ENCODE measurements around the gene GALNT2. TPM values are rescaled to one million over a fixed set of nuclear protein-coding genes. Genes with fewer than 3 reads are reported as not detected.

Gene GALNT2
- total RNA-seq, 4 donors from 2014 or later = 47.9 to 78.6 (median 60.0) TPM

DNA sequence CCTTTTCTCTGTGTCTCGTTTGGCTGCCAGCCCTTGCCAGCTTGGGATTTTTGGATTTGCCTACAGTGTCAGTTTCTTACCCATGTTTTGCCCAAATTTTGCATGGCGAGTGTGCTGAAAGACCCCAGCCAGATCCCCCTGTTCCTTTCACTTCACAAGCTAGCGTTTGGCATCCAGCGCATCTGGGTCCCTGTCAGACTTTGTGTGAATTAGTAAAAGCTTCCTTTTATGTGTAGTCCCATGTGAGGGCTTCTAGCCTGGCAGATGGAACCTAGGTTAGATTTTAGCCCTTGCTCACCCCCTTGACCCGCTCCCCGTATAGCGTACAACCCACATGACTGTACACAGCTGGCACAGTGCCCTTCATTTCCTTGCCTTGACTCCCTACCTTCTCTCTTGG is 22.3 kb upstream of the GALNT2 start:
- Histone ChIP-seq H3K36me3 (no peaks in the 10 kb centered on the region), H3K4me1 (no peaks in the 10 kb centered on the region), H3K4me3 (no peak overlapping the region), H3K9me3 (no peaks in the 10 kb centered on the region), H3K27me3 (no peaks in the 10 kb centered on the region), H3K27ac (no peak overlapping the region)
- 91 to 96% methylated on average over 7 of the region's 7 CpGs for WGBS, 2 donors
- no peak for DNase-seq (ENCODE audit: low spot score in 2 of 2)
- TF ChIP-seq, protein P1, sequence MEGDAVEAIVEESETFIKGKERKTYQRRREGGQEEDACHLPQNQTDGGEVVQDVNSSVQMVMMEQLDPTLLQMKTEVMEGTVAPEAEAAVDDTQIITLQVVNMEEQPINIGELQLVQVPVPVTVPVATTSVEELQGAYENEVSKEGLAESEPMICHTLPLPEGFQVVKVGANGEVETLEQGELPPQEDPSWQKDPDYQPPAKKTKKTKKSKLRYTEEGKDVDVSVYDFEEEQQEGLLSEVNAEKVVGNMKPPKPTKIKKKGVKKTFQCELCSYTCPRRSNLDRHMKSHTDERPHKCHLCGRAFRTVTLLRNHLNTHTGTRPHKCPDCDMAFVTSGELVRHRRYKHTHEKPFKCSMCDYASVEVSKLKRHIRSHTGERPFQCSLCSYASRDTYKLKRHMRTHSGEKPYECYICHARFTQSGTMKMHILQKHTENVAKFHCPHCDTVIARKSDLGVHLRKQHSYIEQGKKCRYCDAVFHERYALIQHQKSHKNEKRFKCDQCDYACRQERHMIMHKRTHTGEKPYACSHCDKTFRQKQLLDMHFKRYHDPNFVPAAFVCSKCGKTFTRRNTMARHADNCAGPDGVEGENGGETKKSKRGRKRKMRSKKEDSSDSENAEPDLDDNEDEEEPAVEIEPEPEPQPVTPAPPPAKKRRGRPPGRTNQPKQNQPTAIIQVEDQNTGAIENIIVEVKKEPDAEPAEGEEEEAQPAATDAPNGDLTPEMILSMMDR (IDR thresholded peaks at IDR 0.05) = no peak
- TF ChIP-seq POLR2A (IDR thresholded peaks at IDR 0.05) = no peak
- no peak for TF ChIP-seq EP300 (IDR thresholded peaks at IDR 0.05)

DNA sequence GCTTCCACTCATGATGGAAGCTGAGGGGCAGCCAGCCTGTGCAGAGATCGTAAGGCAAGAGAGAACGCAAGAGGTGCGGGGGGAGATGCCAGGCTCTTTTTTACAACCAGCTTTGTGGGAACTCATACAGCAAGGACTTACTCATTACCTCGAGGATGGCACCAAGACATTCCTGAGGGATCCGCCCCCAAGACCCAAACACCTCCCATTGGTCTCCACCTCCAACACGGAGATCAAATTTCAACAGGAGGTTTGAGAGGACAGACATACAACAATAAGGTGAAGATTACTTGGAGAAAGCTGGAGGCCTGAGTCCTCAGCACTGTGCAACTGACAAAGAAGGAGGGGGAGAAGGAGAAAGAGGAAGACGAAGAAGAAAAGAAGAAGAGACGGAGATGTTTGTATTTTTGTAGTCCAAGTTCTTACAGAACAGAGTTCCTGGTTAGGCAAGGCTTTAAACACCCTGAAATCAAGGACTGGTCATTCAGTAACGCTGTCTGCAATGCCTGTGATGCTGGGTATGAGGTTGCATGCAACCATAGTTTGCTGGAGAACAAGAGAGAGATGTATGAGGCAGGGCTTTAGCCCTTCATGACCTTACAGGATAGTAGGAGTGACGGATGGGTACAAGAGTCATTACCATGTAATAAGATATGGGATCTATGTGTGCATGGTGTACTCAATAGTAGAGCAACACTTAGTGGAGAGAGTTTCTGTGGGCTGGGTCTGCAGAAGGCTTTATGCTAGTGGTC is 19.7 kb upstream of the GALNT2 start:
- H3K4me1 ChIP-seq = no peaks in the 10 kb centered on the region
- no peak for DNase-seq (ENCODE audit: low spot score in 2 of 2)
- 63 to 68% methylated on average over 10 of the region's 10 CpGs for WGBS, 2 donors
- H3K27ac ChIP-seq = no peak overlapping the region
- H3K27me3 ChIP-seq = no peaks in the 10 kb centered on the region
- no peak overlapping the region for H3K4me3 ChIP-seq
- no peaks in the 10 kb centered on the region for H3K9me3 ChIP-seq
- TF ChIP-seq, protein P1 (IDR thresholded peaks at IDR 0.05) = no peak
- TF ChIP-seq EP300 (IDR thresholded peaks at IDR 0.05) = no peak
- no peak for TF ChIP-seq POLR2A (IDR thresholded peaks at IDR 0.05)
- no peaks in the 10 kb centered on the region for H3K36me3 ChIP-seq

DNA sequence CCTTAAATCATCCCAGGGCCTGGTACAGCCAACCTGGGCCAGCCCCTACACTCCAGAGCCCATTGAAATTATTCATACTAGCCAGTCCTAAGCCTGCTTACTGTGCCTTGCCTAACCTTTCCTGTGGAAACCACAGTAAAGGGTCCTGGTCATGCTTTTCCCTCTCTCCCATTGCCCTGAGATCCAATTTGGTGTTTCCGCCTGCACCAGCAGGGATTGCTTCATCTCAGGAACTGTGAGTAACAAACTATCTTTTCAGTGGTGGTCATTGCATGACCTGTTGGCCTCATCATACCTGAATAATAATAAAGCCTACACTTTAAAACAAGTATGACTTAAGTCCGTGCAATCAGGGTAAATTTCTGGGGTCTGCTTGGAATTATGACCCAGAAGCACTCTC is 18.7 kb upstream of the GALNT2 start:
- no peaks in the 10 kb centered on the region for H3K4me1 ChIP-seq
- H3K9me3 ChIP-seq = no peaks in the 10 kb centered on the region
- no peaks in the 10 kb centered on the region for H3K27me3 ChIP-seq
- WGBS, 2 donors = 93 to 95% methylated on average over 2 of the region's 2 CpGs
- TF ChIP-seq POLR2A (IDR thresholded peaks at IDR 0.05) (no peak), EP300 (IDR thresholded peaks at IDR 0.05) (no peak)
- TF ChIP-seq, protein P1 (IDR thresholded peaks at IDR 0.05) = no peak
- DNase-seq (ENCODE audit: low spot score in 2 of 2) = no peak
- no peak overlapping the region for H3K27ac ChIP-seq
- H3K4me3 ChIP-seq = no peak overlapping the region
- no peaks in the 10 kb centered on the region for H3K36me3 ChIP-seq

DNA sequence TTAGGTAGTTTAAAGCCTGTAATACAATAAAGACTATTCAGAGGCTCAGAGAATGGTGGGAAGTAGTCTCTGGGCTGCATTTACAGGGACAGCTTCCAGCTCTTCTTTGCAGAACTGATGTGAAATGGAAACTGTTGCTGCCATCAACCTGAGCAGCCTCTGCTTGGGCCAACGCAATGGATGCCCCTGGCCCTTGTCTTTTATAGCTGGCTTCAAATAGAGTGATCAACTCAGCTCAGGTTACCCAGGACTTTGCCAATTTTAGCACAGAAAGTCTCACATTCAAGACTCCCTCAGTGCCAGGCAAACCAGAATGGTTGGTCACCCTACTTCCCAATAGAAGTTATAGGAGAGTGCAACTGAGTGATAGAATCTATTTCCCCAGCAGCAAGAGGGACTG is 18.1 kb upstream of the GALNT2 start:
- DNase-seq (ENCODE audit: low spot score in 2 of 2) = no peak
- H3K9me3 ChIP-seq = no peaks in the 10 kb centered on the region

DNA sequence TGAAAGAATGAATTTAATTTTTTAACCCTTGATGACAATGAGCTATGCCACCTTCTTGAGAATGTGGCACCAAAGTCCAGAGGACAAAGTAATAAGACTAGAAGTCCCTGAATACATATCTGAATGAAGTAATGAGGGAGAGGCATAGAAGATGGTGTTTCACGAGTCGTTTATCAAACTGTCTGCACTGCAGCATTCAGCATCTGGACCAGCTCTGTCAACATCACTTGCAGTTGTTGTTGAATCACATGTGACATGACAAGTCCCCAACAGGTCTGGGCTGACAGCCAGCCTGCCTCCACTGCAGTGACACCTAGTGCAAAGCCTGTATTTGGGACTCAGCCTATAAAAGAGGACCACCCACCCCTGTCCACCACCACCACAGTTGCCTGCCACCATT is 17.3 kb upstream of the GALNT2 start:
- Histone ChIP-seq H3K4me1 (peaks cover 0 to 3% (median 0%) of the 10 kb centered on the region in 4 donors), H3K4me3 (no peak overlapping the region), H3K9me3 (no peaks in the 10 kb centered on the region), H3K36me3 (no peaks in the 10 kb centered on the region), H3K27me3 (no peaks in the 10 kb centered on the region), H3K27ac (no peak overlapping the region)
- 89 to 94% methylated on average over 2 of the region's 2 CpGs for WGBS, 2 donors
- no peak for DNase-seq (ENCODE audit: low spot score in 2 of 2)
- no peak for TF ChIP-seq EP300 (IDR thresholded peaks at IDR 0.05)

More for the DNA sequence above, 18.1 kb upstream of the GALNT2 start:
- no peak for TF ChIP-seq EP300 (IDR thresholded peaks at IDR 0.05)
- TF ChIP-seq, protein P1 (IDR thresholded peaks at IDR 0.05) = no peak
- no peak for TF ChIP-seq POLR2A (IDR thresholded peaks at IDR 0.05)
- H3K4me1 ChIP-seq = no peaks in the 10 kb centered on the region
- H3K4me3 ChIP-seq = no peak overlapping the region
- no peaks in the 10 kb centered on the region for H3K27me3 ChIP-seq
- H3K36me3 ChIP-seq = no peaks in the 10 kb centered on the region
- 64 to 100% methylated on average over 1 of the region's 1 CpG for WGBS, 2 donors
- H3K27ac ChIP-seq = no peak overlapping the region

Measured in tibial nerve (tissue), 4 donors.